Esophagus squamous epithelium (tissue), 4 donors: ENCODE data around the gene TUB.

Experiments
- POLR2A ChIP-seq, 4 donors: fragments of 450-650 bp; IDR thresholded peaks; one replicate each; pipeline ENCODE4 v1.6.1; 2017; ENCODE audit warnings: antibody characterized with exemption in 4 of 4, mild to moderate bottlenecking in 4 of 4, moderate library complexity in 3 of 4
- TF ChIP-seq, protein P1 (sequence below), 6 experiments: fragments of 450-650 bp in 4 of 6; fragments of 200-600 bp in 2 of 6; sonication (generic) in 2 of 6; IDR thresholded peaks; one replicate each; pipeline ENCODE4 v1.5.1; 2016 to 2019; ENCODE audit warnings: antibody characterized with exemption in 6 of 6, mild to moderate bottlenecking in 4 of 6, moderate library complexity in 4 of 6

DNA sequence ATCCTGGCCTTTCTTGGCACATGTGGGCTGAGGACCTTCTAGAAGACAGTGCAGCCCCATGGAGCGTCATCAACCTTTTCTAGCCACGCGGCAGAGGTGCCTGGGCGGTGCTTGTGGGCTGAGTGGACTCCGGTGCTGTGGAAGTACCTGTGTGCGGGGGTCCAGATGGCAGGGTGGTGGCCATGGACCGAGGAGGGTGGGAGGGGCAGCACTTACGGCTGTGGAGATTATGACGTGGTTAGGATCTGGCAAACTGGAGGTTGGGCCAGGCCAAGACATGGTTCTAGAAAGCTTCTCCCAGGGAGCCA, 2.0 kb downstream of the TUB start:
- TF ChIP-seq, protein P1, sequence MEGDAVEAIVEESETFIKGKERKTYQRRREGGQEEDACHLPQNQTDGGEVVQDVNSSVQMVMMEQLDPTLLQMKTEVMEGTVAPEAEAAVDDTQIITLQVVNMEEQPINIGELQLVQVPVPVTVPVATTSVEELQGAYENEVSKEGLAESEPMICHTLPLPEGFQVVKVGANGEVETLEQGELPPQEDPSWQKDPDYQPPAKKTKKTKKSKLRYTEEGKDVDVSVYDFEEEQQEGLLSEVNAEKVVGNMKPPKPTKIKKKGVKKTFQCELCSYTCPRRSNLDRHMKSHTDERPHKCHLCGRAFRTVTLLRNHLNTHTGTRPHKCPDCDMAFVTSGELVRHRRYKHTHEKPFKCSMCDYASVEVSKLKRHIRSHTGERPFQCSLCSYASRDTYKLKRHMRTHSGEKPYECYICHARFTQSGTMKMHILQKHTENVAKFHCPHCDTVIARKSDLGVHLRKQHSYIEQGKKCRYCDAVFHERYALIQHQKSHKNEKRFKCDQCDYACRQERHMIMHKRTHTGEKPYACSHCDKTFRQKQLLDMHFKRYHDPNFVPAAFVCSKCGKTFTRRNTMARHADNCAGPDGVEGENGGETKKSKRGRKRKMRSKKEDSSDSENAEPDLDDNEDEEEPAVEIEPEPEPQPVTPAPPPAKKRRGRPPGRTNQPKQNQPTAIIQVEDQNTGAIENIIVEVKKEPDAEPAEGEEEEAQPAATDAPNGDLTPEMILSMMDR (IDR thresholded peaks at IDR 0.05), result no peak
- no peak for TF ChIP-seq POLR2A (IDR thresholded peaks at IDR 0.05)
